NCI-H187 treated with DMSO at 0.1 percent for 48 hours (cell line): ENCODE data around the gene NPAS2.
A peak's percentile ranks its signal among the peaks of the same experiment; 100 is the strongest.

Experiments
- DNase-seq: peaks from one replicate; lab custom pipeline; 2025; lab: John Stamatoyannopoulos, UW

Gene NPAS2, protein sequence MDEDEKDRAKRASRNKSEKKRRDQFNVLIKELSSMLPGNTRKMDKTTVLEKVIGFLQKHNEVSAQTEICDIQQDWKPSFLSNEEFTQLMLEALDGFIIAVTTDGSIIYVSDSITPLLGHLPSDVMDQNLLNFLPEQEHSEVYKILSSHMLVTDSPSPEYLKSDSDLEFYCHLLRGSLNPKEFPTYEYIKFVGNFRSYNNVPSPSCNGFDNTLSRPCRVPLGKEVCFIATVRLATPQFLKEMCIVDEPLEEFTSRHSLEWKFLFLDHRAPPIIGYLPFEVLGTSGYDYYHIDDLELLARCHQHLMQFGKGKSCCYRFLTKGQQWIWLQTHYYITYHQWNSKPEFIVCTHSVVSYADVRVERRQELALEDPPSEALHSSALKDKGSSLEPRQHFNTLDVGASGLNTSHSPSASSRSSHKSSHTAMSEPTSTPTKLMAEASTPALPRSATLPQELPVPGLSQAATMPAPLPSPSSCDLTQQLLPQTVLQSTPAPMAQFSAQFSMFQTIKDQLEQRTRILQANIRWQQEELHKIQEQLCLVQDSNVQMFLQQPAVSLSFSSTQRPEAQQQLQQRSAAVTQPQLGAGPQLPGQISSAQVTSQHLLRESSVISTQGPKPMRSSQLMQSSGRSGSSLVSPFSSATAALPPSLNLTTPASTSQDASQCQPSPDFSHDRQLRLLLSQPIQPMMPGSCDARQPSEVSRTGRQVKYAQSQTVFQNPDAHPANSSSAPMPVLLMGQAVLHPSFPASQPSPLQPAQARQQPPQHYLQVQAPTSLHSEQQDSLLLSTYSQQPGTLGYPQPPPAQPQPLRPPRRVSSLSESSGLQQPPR

DNA sequence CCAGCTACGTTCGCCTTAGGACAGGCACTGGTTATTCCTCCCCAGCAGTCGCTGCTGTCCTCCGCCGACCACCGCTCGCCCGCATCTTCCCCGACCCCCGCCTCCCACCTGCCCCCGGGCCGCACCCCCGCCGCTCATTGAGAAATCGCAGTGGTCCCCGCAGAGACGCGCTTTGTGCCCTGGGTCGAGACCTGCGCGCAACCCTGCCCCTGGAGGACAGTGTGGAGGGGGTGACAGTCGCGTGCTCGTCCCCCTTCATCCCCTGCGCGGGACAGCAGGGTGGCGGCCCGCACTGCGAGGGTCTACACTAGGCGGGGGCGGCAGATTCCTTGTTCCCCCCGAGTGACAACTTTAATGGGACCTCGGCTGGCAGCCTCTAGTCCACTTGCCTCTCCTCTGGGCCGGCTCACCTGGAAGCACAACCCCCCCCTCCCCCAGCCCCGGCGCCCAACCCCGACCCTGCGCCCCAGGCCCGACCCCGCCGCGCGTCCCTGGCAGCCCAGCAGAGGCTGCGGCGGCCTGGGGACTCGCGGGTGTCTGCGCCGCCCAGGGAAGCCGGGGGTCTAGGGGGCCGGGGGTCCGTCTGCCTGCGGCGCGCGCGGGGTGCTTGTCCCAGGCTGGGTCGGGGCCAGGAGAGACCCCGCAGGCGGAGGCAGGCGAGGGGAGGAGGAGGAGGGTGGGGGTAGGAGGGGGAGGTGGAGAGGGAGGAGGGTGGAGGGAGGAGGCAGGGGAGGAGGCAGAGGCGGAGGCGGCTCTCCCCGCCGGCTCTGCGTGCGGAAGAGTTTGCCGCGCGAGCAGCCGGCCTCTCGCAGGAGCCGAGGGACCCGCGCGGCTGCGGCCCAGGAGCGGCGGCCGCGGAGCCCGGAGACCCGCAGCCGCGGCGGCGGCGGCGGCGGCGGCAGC is at the start of gene NPAS2:
TSS of gene NPAS2 (plus strand) at position 770 of the 903 bp plus-strand sequence. CDS start 84,616 bp downstream, outside the sequence.
- DNase-seq, result no peak

- no peak for DNase-seq
Measured at GRCh38 chr2:100771125-100771524, 48.8 kb upstream of the NPAS2 start.

DNA sequence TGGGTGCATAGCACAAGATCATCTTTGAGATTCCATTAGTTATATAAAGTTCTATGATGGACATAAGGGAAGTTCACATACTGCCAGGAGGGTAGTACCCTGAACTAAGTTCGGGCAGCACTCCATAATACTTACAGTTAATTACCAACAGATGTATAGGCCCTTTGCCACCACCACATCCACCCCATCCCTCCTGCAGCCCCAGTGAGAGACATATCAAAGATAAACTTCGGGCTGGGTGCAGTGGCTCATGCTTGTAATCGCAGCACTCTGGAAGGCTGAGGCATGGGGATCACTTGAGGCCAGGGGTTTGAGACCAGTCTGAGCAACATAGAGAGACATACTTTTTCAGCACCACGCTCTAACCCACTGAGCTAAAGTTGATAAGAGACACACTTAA is 46.4 kb upstream of the NPAS2 start:
- no peak for DNase-seq

- no peak for DNase-seq
Measured at GRCh38 chr2:100776445-100776844, 43.5 kb upstream of the NPAS2 start.

DNA sequence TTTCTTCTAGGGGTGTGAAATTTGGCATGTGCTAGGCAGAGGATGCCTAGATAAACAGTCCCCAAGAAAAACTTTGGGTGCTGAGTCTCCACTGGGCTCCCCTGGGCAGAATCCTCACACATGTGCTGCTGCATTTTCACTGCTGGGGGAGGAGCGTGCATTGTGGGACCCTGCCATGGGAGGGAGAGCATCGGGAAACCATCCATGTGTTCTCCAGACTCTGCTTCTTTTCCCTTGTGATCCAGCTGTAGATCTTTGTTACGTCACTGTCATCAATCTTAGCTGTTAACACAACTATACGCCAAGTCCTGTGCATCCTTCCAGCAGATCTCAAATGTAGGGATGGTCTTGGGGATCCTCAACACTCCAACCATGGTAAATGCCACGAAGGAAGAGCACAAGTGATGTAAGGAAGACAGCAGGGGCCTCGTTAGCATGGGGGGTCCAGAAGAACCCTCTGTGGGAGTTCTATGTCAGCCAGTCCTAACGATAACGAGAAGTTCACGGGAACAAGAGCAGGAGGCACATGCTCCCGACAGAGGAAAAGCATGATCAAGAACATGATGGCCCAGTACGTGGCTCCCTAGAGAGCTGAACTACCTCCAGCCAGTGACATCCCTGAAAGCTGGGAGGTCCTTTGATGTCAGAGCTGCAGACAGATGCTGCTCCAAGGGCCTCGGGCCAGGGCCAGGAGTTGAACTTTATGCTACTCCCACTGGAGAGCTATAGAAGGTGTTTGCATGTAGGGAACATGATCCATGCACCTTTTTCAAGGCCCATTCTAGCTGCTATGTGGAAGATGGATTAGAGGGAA is 41.1 kb upstream of the NPAS2 start:
- no peak for DNase-seq

GRCh38 chr2:100779908-100780202 is 40.1 kb upstream of the NPAS2 start:
- DNase-seq, result no peak

GRCh38 chr2:100780203-100781008 is 39.5 kb upstream of the NPAS2 start:
- no peak for DNase-seq

- DNase-seq, result no peak
Measured at GRCh38 chr2:100781009-100781325, 39.0 kb upstream of the NPAS2 start.

GRCh38 chr2:100781523-100782379 is 38.2 kb upstream of the NPAS2 start:
- DNase-seq, result no peak

- DNase-seq, result no peak
Measured at GRCh38 chr2:100782380-100782878, 37.5 kb upstream of the NPAS2 start.

DNA sequence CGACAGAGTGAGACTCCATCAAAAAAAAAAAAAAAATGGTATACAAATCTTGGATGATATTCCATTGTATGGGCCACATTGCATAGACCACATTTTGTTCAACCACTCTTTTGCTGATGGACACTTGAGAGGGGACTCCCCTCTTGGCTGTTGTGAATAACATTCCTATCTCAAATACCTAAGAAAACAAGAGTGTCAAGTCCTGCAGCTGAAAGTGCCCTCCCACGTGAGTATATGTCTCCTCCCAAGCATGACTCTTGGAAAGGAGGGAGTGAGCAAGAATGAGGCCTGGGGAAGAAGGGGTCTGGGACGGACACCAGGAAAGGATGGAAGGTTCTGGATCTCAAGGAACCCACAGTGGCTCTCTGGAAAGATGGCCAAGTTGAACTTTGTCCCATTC is 36.0 kb upstream of the NPAS2 start:
- DNase-seq, result no peak

DNA sequence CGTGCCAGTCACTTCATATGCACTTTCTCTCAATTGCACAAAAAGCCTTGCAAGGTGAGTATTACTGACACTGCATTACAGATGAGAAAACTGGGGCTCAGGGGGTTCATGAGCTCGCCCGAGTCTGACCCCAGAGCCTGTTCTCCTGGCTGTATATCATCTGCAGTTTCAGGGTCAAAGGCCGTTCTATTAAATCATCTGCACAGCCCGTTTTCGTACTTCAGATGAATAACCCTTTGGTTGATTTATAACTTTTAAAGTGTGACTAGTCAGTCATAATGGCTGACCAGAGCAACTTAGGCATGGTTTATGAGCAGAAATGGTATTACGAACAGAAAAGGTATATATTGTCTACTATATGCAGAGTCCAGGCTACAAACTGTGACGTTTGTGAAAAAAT is 35.3 kb upstream of the NPAS2 start:
- DNase-seq, result no peak

DNA sequence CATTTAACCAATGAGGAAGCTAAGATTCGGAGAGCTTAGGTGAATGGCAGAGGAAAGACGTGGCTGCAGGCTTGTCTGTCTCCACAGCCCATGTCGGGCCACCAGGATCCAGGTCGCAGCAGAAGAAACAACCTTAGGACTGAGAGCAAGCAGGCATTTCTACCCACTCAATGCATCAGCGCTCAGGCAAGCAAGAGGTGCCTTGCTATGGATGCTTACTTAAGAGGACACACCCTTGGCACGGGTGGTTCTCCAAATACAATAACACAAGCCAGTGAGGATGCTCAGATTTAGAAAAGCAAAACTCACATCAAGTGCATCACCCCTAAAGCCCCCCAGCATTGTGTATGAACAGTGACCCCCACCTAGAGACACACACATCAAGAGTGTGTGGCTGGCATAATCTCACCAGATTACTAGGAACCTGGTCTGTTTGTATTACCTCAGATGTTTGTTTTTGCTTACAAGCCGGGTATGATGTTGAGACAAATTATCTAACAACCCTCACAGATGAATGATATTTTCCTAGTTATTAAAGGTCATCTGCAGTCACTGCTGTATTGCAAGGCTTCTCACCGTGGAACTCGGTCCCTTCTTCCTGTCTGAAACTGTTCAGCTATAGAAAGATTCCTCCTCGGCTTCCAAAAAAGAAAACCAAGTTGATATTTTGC is 34.2 kb upstream of the NPAS2 start:
- no peak for DNase-seq

- DNase-seq, result peak; percentile 5
Measured at GRCh38 chr2:100786297-100786658, 33.7 kb upstream of the NPAS2 start.

GRCh38 chr2:100786985-100787384 is 33.0 kb upstream of the NPAS2 start:
- DNase-seq, result no peak

DNA sequence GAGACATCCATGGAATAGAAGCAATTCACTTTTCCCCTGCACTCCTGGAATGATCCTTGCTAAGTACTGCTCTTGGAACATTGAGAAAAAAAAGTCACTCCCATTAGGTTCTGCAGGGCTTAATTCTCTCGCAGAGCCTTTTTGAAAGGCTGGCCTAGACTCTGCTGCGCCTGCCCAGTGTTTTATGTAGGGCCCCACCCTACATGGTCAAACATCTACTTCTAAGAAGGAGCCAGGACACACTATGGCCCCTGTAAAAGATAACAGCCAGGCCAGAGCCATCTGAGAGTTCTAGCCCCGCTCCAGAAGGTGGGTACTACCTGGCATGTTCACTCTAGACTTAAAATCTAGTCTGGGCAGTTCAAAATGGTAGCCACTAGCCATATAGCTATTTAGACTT is 30.6 kb upstream of the NPAS2 start:
- DNase-seq, result no peak

GRCh38 chr2:100791294-100791935 is 28.5 kb upstream of the NPAS2 start:
- no peak for DNase-seq

GRCh38 chr2:100791936-100792308 is 28.0 kb upstream of the NPAS2 start:
- no peak for DNase-seq

DNA sequence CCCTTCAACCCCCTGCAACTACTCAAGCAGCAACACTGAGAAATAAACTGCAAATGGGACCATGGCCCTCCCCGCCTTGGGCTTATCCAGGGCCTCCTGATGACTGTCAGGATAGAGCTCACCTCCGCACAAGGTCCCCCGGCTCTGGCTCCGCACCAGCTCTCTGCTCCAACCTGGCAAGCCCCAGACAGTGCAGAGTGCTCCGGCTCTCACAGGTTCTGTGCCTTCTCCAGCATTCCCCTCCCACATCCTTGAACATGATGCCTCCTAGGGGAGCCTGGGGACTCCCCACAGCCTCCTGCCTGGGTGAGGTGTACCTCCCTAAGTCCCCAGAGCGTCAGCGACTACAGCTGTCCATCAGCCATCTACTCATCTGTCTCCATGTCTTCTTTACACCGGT is 26.7 kb upstream of the NPAS2 start:
- no peak for DNase-seq
